ENCODE data around the gene ATXN10.

The ATXN10 gene

GRCh38 chr22:45882881-45883810 is 211.5 kb downstream of the ATXN10 start:
- TF ChIP-seq CTCF (conservative IDR thresholded peaks at IDR 0.05; ENCODE audit: control insufficient read depth, insufficient read depth, low read depth, low read length), result no peak
- H3K4me3 ChIP-seq (ENCODE audit: control insufficient read depth, low read depth, low read length), result no peak overlapping the region
- DNase-seq (ENCODE audit: low read depth), result no peak

GRCh38 chr22:45883811-45884170 is 212.2 kb downstream of the ATXN10 start:
- DNase-seq (ENCODE audit: low read depth), result no peak
- no peak for TF ChIP-seq CTCF (conservative IDR thresholded peaks at IDR 0.05; ENCODE audit: control insufficient read depth, insufficient read depth, low read depth, low read length)
- no peak overlapping the region for H3K4me3 ChIP-seq (ENCODE audit: control insufficient read depth, low read depth, low read length)

- no peak overlapping the region for H3K4me3 ChIP-seq (ENCODE audit: control insufficient read depth, low read depth, low read length)
- DNase-seq (ENCODE audit: low read depth), result no peak
- no peak for TF ChIP-seq CTCF (conservative IDR thresholded peaks at IDR 0.05; ENCODE audit: control insufficient read depth, insufficient read depth, low read depth, low read length)
Measured at GRCh38 chr22:45884201-45885062, 212.8 kb downstream of the ATXN10 start.

- no peak for DNase-seq (ENCODE audit: low read depth)
- no peak overlapping the region for H3K4me3 ChIP-seq (ENCODE audit: control insufficient read depth, low read depth, low read length)
- no peak for TF ChIP-seq CTCF (conservative IDR thresholded peaks at IDR 0.05; ENCODE audit: control insufficient read depth, insufficient read depth, low read depth, low read length)
Measured at GRCh38 chr22:45885171-45885840, 213.7 kb downstream of the ATXN10 start.

GRCh38 chr22:45885941-45886395 is 214.3 kb downstream of the ATXN10 start:
- no peak for DNase-seq (ENCODE audit: low read depth)
- no peak overlapping the region for H3K4me3 ChIP-seq (ENCODE audit: control insufficient read depth, low read depth, low read length)
- TF ChIP-seq CTCF (conservative IDR thresholded peaks at IDR 0.05; ENCODE audit: control insufficient read depth, insufficient read depth, low read depth, low read length), result no peak

- no peak for TF ChIP-seq CTCF (conservative IDR thresholded peaks at IDR 0.05; ENCODE audit: control insufficient read depth, insufficient read depth, low read depth, low read length)
- no peak overlapping the region for H3K4me3 ChIP-seq (ENCODE audit: control insufficient read depth, low read depth, low read length)
- no peak for DNase-seq (ENCODE audit: low read depth)
Measured at GRCh38 chr22:45886540-45886939, 214.9 kb downstream of the ATXN10 start.

All from fibroblast of mammary gland (primary cell).